Neutrophil (primary cell): ENCODE measurements around the gene AHR.

Experiments used
- H3K27ac ChIP-seq: fragments of 200-600 bp; sonication (generic); 2 replicates; pipeline ENCODE4 v1.5.1; 2016; ENCODE audit warnings: mild to moderate bottlenecking, moderate library complexity
- H3K27me3 ChIP-seq: fragments of 200-600 bp; sonication (generic); 2 replicates; pipeline ENCODE4 v1.6.0; 2016; ENCODE audit warnings: mild to moderate bottlenecking
- H3K36me3 ChIP-seq: fragments of 200-600 bp; sonication (generic); 2 replicates; pipeline ENCODE4 v1.5.1; 2017
- H3K4me1 ChIP-seq, 2 experiments: fragments of 200-600 bp in 1 of 2; sonication (generic) in 1 of 2; 1 replicate in 1 of 2; 2 replicates in 1 of 2; pipeline versions ENCODE4 v1.5.1 to v1.6.1; 2013 to 2016; ENCODE audit warnings: low read depth in 1 of 2, low read length in 1 of 2, mild to moderate bottlenecking in 1 of 2, moderate library complexity in 1 of 2; ENCODE audit not compliant: control insufficient read depth in 1 of 2, insufficient read depth in 1 of 2
- H3K4me3 ChIP-seq, 2 experiments: fragments of 200-600 bp in 1 of 2; sonication (generic) in 1 of 2; 1 replicate in 1 of 2; 2 replicates in 1 of 2; pipeline ENCODE4 v1.5.1; 2013 to 2016; ENCODE audit warnings: low read depth in 1 of 2, low read length in 1 of 2, mild to moderate bottlenecking in 1 of 2, moderate library complexity in 1 of 2
- H3K9me3 ChIP-seq: fragments of 200-600 bp; sonication (generic); 2 replicates; pipeline ENCODE4 v1.5.1; 2016
- CTCF ChIP-seq: fragments of 200-600 bp; sonication (generic); IDR thresholded peaks from 2 replicates; pipeline ENCODE4 v1.5.1; 2016; ENCODE audit warnings: antibody characterized with exemption

The AHR gene

GRCh38 chr7:17319164-17320101 is 21.0 kb downstream of the AHR start:
- no peaks in the 10 kb centered on the region for H3K36me3 ChIP-seq
- H3K4me3 ChIP-seq: no peak overlapping the region
- H3K4me1 ChIP-seq: no peaks in the 10 kb centered on the region
- H3K27ac ChIP-seq: no peak overlapping the region
- no peaks in the 10 kb centered on the region for H3K9me3 ChIP-seq
- TF ChIP-seq CTCF: no peak
- H3K27me3 ChIP-seq: no peaks in the 10 kb centered on the region

DNA sequence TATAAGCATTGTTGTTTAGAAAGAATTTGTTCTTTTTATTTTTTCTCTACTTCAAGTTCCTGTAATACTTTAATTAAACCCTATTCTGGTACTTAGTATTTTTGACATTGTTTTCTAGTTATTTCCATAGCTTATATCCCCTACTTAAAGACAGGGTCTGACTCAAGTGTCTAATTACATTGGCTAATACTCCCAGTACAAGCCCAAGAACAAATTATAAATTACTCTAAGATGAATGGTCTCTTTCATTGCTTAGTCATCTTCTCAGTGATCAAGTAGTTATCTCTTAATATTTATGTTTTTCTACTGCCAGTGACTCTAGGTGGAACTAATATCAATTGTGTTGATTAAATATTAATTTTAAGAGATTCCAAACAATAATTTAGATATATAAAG is 21.6 kb downstream of the AHR start:
- Histone ChIP-seq H3K4me1 (no peaks in the 10 kb centered on the region), H3K9me3 (no peaks in the 10 kb centered on the region), H3K36me3 (no peaks in the 10 kb centered on the region), H3K4me3 (no peak overlapping the region), H3K27me3 (no peaks in the 10 kb centered on the region), H3K27ac (no peak overlapping the region)
- no peak for TF ChIP-seq CTCF

GRCh38 chr7:17320657-17321056 is 22.2 kb downstream of the AHR start:
- no peaks in the 10 kb centered on the region for H3K36me3 ChIP-seq
- H3K27ac ChIP-seq: no peak overlapping the region
- no peaks in the 10 kb centered on the region for H3K27me3 ChIP-seq
- TF ChIP-seq CTCF: no peak
- no peaks in the 10 kb centered on the region for H3K9me3 ChIP-seq
- H3K4me1 ChIP-seq: no peaks in the 10 kb centered on the region
- no peak overlapping the region for H3K4me3 ChIP-seq

- Histone ChIP-seq H3K9me3 (no peaks in the 10 kb centered on the region), H3K27ac (no peak overlapping the region), H3K27me3 (no peaks in the 10 kb centered on the region), H3K4me3 (no peak overlapping the region), H3K4me1 (no peaks in the 10 kb centered on the region), H3K36me3 (no peaks in the 10 kb centered on the region)
- no peak for TF ChIP-seq CTCF
Observed at GRCh38 chr7:17325364-17325763, 26.9 kb downstream of the AHR start.

DNA sequence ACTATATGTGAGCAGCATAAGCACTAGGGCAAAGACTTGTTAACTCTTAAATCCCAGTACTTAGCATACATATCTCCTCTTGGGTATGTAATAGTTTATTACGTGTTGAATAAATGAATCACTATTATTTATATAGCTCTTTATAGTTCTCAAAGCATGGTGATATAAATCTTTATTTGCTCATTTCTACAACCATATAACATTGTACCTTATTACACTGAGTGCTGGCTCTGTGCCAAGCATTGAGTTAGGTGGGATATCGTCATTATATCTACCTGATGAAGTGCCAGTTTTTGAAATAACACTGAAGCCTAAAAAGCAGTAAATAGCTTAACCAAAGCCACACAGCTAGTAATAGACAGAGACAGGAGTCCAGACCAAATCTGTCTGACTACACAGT is 27.9 kb downstream of the AHR start:
- no peak overlapping the region for H3K4me3 ChIP-seq
- no peaks in the 10 kb centered on the region for H3K36me3 ChIP-seq
- H3K27me3 ChIP-seq: no peaks in the 10 kb centered on the region
- no peaks in the 10 kb centered on the region for H3K9me3 ChIP-seq
- no peaks in the 10 kb centered on the region for H3K4me1 ChIP-seq
- TF ChIP-seq CTCF: no peak
- no peak overlapping the region for H3K27ac ChIP-seq
